Effector CD8-positive, alpha-beta T cell (primary cell): ENCODE results near the gene OGFOD3.
"Not testable (repeated sequence)": the region's sequence is repeated elsewhere in the genome, so short reads cannot be mapped to it uniquely, and the experiment has no call there.

ENCODE experiments used
- DNase-seq: peaks from one replicate; lab custom pipeline; 2025; lab: John Stamatoyannopoulos, UW

Gene OGFOD3

DNA sequence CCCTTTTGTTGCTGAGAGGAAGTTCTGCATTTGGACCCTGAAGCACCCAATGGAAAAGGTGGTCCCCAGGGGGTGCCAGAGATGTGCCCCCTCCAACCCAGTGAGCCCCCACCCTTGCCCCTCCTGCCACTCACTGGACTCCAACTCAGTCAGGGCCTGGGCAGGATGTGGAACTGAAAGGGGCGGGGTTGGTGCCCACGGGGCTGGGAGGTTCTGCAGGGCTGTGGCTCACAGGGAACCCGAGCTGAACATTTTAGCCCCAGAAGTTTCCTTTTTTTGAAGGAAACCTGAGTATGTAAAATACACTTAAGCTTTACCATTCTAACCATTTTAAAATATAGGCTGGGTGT is 15.8 kb upstream of the OGFOD3 start:
- no peak for DNase-seq

- DNase-seq = no peak
Observed at GRCh38 chr17:82433560-82434215, 15.3 kb upstream of the OGFOD3 start.

GRCh38 chr17:82432017-82432416 is 13.6 kb upstream of the OGFOD3 start:
- no peak for DNase-seq

- no peak for DNase-seq
Observed at GRCh38 chr17:82429824-82430223, 11.4 kb upstream of the OGFOD3 start.

GRCh38 chr17:82428546-82428945 is 10.2 kb upstream of the OGFOD3 start:
- DNase-seq = no peak

- no peak for DNase-seq
Observed at GRCh38 chr17:82424863-82425159, 6.4 kb upstream of the OGFOD3 start.

GRCh38 chr17:82424001-82424862 is 5.8 kb upstream of the OGFOD3 start:
- peak; percentile 12 for DNase-seq

- DNase-seq = no peak
Observed at GRCh38 chr17:82419540-82419939, 1.2 kb upstream of the OGFOD3 start.

DNA sequence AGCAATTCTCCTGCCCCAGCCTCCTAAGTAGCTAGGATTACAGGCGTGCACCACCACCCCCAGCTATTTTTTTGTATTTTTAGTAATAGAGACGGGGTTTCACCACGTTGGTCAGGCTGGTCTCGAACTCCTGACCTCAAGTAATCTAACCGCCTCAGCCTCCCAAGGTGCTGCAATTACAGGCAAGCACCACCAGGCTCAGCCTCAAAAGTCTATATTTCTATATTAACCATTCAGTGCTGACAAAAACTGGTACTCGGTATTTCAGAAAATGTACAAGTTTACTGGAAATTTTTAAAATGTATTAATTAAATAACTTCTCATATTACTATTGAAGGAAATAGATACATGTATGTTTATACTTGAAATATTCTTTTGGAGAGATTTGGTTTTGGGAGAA is 1.6 kb downstream of the OGFOD3 start:
- DNase-seq = no peak

- no peak for DNase-seq
Observed at GRCh38 chr17:82416264-82416663, 2.1 kb downstream of the OGFOD3 start.

DNA sequence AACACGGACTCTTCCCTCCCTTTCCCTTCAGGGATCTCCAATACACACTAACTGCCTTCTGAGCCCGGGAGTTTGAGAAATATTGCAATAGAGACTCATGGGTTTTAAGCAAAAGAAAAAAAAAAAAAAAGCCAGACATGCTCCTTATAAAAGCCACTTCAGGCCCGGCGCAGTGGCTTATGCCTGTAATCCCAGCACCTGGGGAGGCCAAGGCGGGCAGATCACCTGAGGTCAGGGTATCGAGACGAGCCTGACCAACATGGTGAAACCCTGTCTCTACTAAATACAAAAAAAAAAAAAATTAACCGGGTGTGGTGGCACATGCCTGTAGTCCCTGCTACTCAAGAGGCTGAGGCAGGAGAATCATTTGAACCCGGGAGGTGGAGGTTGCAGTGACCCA is 2.6 kb downstream of the OGFOD3 start:
- DNase-seq = no peak

GRCh38 chr17:82415336-82415735 is 3.0 kb downstream of the OGFOD3 start:
- no peak for DNase-seq

- DNase-seq = peak; percentile 40
Observed at GRCh38 chr17:82414548-82415281, 3.7 kb downstream of the OGFOD3 start.

DNA sequence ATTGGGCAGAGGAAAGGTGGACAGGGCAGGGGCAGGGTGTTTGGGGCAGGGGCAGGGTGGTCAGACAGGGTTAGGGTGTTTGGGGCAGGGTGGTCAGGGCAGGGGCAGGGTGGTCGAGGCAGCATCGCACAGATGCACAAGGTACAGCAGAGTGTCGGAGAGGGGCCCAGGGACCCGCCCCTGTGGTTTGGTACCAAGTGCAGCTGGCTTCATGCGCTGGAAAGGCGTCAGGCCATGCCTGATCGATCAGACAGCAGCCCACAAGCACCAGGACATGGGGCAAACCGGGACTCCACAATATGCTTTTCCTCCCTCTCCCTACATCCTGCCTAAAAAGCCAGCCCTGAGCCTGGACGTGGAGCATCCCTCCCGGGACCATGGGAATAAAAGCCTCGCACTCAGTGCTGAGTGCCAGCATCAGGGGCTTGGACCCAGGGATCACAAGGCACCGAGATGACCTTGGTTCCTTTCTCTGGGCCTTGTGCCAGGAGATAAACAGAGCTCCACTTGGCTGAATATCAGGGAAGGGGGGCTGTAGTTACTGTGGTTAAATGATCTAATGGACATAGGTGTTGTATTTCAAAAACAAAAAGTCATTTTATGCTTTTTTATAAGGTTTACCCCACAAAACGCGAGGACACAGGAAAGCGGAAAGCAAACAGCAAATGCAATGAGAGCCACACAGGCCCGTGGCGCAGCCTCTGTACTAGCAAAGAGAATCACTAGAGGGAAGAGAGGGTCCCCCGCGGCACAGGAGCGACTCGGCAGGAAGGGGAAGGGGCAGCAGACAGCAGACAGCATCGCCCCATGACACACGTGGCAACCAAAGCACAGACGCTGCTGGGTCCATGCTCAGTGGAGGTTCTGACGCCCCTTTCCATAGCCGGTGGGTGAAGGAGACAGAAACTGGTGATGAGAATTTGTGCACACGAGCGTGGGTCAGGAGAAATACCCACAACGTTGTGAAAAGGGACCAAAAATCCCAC is 5.6 kb downstream of the OGFOD3 start:
- no peak for DNase-seq

- not testable (repeated sequence) for DNase-seq
Observed at GRCh38 chr17:82412081-82412480, 6.3 kb downstream of the OGFOD3 start.

GRCh38 chr17:82411396-82412053 is 6.9 kb downstream of the OGFOD3 start:
- DNase-seq = no peak

DNA sequence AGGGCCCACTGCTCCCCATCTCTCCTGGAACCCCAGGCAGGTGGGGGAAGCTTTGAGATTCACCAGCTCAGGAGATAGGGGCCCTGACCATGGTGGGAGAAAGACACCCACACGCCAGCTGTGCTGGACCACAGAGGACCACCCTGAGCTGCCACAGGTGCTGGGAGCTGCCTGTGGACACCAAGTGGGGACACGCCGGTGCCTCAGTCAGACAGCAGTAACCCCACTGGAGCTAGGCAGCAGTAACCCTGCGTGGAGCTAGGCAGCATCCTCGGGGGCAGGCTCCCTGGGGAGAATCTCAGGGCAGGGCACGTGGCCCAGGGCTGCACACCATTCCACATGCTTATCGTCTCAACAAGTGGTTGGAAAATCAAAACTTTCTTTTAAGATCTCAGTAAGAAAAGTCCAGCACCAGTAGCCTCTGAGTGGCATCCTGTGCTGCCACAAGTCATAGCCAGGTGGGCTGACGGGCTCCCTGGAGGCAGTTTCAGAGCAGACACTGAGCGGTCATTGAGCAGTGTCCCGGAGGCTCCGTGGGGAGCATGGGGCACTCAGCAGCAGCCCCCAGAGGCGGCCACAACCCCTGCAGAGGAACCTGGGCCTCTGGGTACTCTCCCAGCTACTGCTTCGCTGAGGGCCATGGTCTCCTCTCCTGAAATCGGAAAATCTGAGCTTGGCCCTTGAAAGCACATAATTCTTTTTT is 8.2 kb downstream of the OGFOD3 start:
- DNase-seq = no peak

- no peak for DNase-seq
Observed at GRCh38 chr17:82408938-82409318, 9.5 kb downstream of the OGFOD3 start.

DNA sequence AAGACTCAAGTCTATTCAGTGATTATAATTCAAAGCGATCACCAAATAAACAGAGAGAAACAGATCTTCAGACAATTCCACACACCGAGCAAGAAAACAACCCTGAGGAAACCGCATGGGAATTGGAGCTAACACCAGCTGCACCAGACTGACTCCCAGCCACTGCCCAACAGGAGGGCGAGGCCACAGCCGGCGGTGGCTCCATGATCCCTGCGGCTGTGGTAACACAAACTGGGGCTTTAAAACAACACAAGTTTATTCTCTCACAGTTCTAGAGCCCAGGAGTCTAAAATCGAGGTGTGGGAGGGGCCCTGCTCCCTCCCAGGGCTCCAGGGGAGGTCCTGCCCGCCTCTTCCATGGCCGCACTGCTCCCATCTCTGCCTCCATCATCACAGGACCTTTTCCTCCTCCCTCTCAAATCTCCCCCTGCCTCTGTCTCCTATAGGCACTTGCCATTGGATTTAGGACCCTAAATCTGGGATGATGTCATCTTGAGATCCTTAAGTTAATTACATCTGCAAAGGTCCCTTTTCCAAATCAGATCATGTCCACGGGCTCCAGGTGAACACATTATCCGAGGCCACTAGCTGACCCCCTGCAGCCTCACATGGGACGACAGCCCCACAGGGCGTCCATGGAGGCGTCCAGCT is 10.0 kb downstream of the OGFOD3 start:
- DNase-seq = no peak

GRCh38 chr17:82407255-82407654 is 11.1 kb downstream of the OGFOD3 start:
- no peak for DNase-seq
